GM18909 (cell line): Measurements from ENCODE around the gene TM4SF1.

Source experiments
- ATAC-seq: cut with Tn5 transposase; IDR thresholded peaks from one replicate; pipeline ENCODE4 v1.9.1; 2021; ENCODE audit warnings: mild to moderate bottlenecking; ENCODE audit not compliant: unreplicated experiment, poor library complexity

Gene TM4SF1

GRCh38 chr3:149376718-149377407, 586 bp downstream of the TM4SF1 start:
- no peak for ATAC-seq

- ATAC-seq, result no peak
These were observed 1.8 kb downstream of the TM4SF1 start for GRCh38 chr3:149375501-149376196.

- ATAC-seq, result no peak
These were observed 2.5 kb downstream of the TM4SF1 start for GRCh38 chr3:149374793-149375500.

- ATAC-seq, result no peak
These were observed 3.1 kb downstream of the TM4SF1 start for GRCh38 chr3:149374391-149374790.

- ATAC-seq, result no peak
These were observed 4.0 kb downstream of the TM4SF1 start for GRCh38 chr3:149373235-149374125.

GRCh38 chr3:149371723-149372114, 5.7 kb downstream of the TM4SF1 start:
- no peak for ATAC-seq

GRCh38 chr3:149371001-149371722, 6.3 kb downstream of the TM4SF1 start:
- no peak for ATAC-seq

GRCh38 chr3:149369991-149370866, 7.2 kb downstream of the TM4SF1 start:
- no peak for ATAC-seq

- no peak for ATAC-seq
These were observed 8.6 kb downstream of the TM4SF1 start for GRCh38 chr3:149368674-149369497.

GRCh38 chr3:149368201-149368673, 9.2 kb downstream of the TM4SF1 start:
- no peak for ATAC-seq

GRCh38 chr3:149366941-149367840, 10.3 kb downstream of the TM4SF1 start:
- ATAC-seq, result no peak

- ATAC-seq, result no peak
These were observed 11.4 kb downstream of the TM4SF1 start for GRCh38 chr3:149366031-149366430.

GRCh38 chr3:149364624-149365023, 12.8 kb downstream of the TM4SF1 start:
- ATAC-seq, result no peak

GRCh38 chr3:149363053-149363452, 14.4 kb downstream of the TM4SF1 start:
- no peak for ATAC-seq

- ATAC-seq, result no peak
These were observed 15.1 kb downstream of the TM4SF1 start for GRCh38 chr3:149362366-149362765.

GRCh38 chr3:149356630-149357029, 20.8 kb downstream of the TM4SF1 start:
- no peak for ATAC-seq

- no peak for ATAC-seq
These were observed 21.3 kb downstream of the TM4SF1 start for GRCh38 chr3:149356044-149356592.
